Activated T-cell treated with anti-CD3 and anti-CD28 coated beads, Interleukin-2, amount 50 U/mL, for 48 hours (primary cell): ENCODE results near the gene ANKRD23.

ENCODE experiments used
- DNase-seq, 2 experiments: peaks; one replicate each; pipeline ENCODE4 v3.0.0-alpha.2; 2020

The ANKRD23 gene

GRCh38 chr2:96792772-96793749, 50.8 kb downstream of the ANKRD23 start:
- no peak for DNase-seq

GRCh38 chr2:96789245-96789617, 54.6 kb downstream of the ANKRD23 start:
- no peak for DNase-seq

- DNase-seq = no peak
Measured at GRCh38 chr2:96788442-96789244, 55.2 kb downstream of the ANKRD23 start.
